ENCODE data around the gene ATN1.
A peak's percentile ranks its signal among the peaks of the same experiment; 100 is the strongest.

Gene ATN1

GRCh38 chr12:6944381-6945186 lies 16.8 kb downstream of the ATN1 start:
- peak; percentile 86 for DNase-seq (ENCODE audit: low spot score)

DNA sequence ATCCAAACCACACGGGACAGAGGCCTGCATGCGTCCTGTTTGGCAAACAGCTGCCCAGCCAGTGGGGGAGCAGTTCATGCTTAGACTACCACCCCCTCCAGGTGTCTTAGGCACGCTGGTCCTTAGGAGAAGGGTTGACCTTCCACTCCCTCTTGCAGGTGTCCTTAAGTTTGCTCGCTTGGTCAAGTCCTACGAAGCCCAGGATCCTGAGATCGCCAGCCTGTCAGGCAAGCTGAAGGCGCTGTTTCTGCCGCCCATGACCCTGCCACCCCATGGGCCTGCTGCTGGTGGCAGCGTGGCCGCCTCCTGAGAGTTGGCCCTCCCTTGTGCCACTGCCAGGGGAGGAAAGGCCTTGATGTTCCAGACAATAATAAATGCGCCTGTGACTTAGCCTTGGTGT lies 17.9 kb downstream of the ATN1 start:
- DNase-seq (ENCODE audit: low spot score) = no peak

- DNase-seq (ENCODE audit: low spot score) = peak; percentile 95
Observed at GRCh38 chr12:6946033-6946919, 18.5 kb downstream of the ATN1 start.

GRCh38 chr12:6946920-6947374 lies 19.2 kb downstream of the ATN1 start:
- peak; percentile 34 for DNase-seq (ENCODE audit: low spot score)

DNA sequence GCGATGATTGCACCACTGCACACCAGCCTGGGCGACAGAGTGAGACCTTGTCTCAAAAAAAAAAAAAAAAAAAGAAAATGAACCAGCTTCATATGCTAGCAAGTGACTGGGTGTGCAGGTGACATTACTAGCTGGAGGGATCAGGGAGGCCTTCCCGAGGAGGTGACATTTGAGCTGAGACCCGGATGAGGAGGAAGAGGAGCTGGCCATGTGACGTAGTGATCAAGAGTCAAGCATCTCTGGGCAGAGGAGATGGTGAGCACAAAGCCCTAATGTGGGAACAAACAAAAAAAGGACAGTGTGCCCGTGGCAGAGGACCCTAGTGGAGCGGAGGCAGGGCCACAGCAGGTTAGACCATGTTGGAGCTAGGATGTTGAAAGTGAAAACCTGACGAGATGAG lies 19.9 kb downstream of the ATN1 start:
- DNase-seq (ENCODE audit: low spot score) = no peak

DNA sequence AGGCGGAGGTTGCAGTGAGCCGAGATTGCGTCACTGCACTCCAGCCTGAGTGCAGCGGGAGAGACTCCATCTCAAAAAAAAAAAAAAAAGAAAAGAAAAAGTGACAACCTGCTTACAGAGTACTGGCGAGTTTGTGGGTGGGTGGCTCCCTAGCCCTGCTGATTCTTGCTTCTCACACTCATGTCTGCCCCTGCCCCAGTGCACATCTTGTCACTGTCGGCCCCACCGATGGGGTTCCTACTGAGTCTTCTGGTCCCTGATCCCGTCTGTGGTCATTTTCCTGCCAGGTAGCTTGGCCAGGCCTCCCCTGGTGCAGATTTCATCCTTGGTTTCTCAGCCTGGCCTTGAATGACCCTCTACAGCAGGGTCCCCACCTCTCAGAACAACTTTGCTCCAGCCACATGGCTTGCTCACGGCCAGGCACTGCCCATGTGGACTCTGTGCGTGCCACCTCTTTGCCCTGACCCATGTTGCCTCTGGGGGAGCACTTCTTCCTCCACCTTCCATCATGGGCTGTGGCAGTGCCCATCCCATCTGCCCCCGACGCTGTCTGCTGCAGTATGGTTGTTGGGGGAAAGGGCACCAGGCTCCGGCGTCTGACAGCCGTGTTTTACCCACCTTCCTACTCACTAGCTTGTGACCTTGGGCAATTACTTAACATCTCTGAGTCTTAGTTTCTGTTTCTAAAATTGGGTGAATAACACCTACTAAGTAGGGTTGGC lies 21.3 kb downstream of the ATN1 start:
- DNase-seq (ENCODE audit: low spot score) = no peak

- no peak for DNase-seq (ENCODE audit: low spot score)
Observed at GRCh38 chr12:6950401-6950801, 22.6 kb downstream of the ATN1 start.

GRCh38 chr12:6950811-6951540 lies 23.2 kb downstream of the ATN1 start, which contains the start of gene PTPN6:
Gene PTPN6 (plus strand): TSS chr12:6951356. CDS start chr12:6951513, 157 bp downstream.
- no peak for DNase-seq (ENCODE audit: low spot score)

GRCh38 chr12:6951551-6952120 lies 23.9 kb downstream of the ATN1 start:
- DNase-seq (ENCODE audit: low spot score) = no peak

DNA sequence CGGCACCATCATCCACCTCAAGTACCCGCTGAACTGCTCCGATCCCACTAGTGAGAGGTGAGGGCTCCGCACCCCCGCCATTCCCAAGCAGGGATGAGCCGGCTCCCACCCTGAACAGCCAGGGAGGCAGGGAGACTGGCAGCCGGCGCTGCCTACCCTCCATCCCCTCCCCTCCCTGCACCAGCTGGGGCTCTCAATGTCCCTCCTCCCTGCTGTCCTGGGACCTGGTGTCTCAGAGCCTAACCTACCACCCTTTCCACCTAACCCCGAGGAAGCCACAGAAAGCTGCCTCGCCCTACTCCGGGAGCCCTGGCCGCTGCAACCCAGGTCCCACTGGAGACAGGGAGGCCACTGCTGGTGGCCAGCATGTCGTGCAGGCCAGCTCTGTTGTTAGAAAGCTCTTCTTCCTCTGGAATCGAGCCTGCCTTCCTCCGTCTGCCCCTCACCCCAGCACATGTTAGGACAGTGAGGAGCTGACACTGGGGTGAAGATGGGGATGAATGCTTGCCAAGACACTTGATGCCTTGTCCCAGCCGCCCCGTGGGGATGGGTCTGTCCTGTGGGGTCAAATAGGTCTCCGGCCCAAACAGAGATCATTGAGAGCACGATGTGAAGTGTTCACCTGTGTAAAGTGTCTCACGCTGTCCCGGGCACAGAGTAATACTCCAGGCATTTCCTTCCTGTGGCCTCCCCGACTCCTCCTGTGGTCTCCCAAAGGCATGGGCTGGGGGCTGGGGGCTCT lies 24.5 kb downstream of the ATN1 start:
- DNase-seq (ENCODE audit: low spot score) = no peak

GRCh38 chr12:6952863-6953441 lies 25.2 kb downstream of the ATN1 start:
- DNase-seq (ENCODE audit: low spot score) = no peak

- DNase-seq (ENCODE audit: low spot score) = no peak
Observed at GRCh38 chr12:6953442-6954315, 25.9 kb downstream of the ATN1 start.

- DNase-seq (ENCODE audit: low spot score) = no peak
Observed at GRCh38 chr12:6954316-6955107, 26.8 kb downstream of the ATN1 start.

GRCh38 chr12:6955108-6956020 lies 27.6 kb downstream of the ATN1 start:
- no peak for DNase-seq (ENCODE audit: low spot score)

DNA sequence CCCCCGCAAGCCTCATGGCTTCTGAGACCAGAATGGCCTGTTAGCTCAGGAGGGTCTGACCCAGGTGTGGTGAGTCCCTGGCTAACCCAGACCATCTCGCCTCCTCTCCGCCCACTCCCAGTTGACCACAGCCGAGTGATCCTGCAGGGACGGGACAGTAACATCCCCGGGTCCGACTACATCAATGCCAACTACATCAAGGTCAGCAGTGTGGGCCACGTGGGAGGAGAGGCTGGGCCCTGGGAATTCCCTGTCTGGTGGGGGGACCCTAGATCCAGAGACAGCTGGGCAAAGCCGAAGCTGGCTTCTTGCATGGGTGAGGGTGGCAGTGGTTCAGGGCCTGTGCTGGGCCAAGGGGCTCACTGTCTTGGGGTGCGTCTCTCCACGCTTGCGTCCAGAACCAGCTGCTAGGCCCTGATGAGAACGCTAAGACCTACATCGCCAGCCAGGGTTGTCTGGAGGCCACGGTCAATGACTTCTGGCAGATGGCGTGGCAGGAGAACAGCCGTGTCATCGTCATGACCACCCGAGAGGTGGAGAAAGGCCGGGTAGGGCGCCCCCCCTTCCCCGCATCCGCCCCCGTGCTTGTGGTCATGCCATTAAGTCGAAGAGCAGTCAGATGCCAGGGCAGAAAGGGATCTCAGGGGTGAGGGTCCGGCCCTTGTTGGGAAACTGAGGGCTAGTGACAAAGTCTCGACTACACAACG lies 28.4 kb downstream of the ATN1 start:
- DNase-seq (ENCODE audit: low spot score) = no peak

GRCh38 chr12:6957151-6957701 lies 29.5 kb downstream of the ATN1 start:
- DNase-seq (ENCODE audit: low spot score) = no peak

Measured in HuH-7.5 (cell line).